ENCODE measurements around the gene FOXO3.
"Not testable (repeated sequence)": the region's sequence is repeated elsewhere in the genome, so short reads cannot be mapped to it uniquely, and the experiment has no call there.

Gene FOXO3

GRCh38 chr6:108665495-108666196 lies 104.9 kb downstream of the FOXO3 start:
- no peak for DNase-seq

- no peak for DNase-seq
These were observed 106.0 kb downstream of the FOXO3 start for GRCh38 chr6:108666656-108667260.

- DNase-seq: no peak
These were observed 107.3 kb downstream of the FOXO3 start for GRCh38 chr6:108667993-108668392.

- DNase-seq: no peak
These were observed 109.0 kb downstream of the FOXO3 start for GRCh38 chr6:108669673-108670072.

- DNase-seq: no peak
These were observed 110.5 kb downstream of the FOXO3 start for GRCh38 chr6:108671175-108671574.

GRCh38 chr6:108671790-108672189 lies 111.1 kb downstream of the FOXO3 start:
- DNase-seq: no peak

- DNase-seq: no peak
These were observed 111.9 kb downstream of the FOXO3 start for GRCh38 chr6:108672641-108673040.

- DNase-seq: no peak
These were observed 112.4 kb downstream of the FOXO3 start for GRCh38 chr6:108673153-108673552.

- DNase-seq: no peak
These were observed 112.9 kb downstream of the FOXO3 start for GRCh38 chr6:108673602-108674001.

- no peak for DNase-seq
These were observed 114.8 kb downstream of the FOXO3 start for GRCh38 chr6:108675226-108676200.

GRCh38 chr6:108676555-108676954 lies 115.8 kb downstream of the FOXO3 start:
- DNase-seq: no peak

GRCh38 chr6:108677357-108677756 lies 116.6 kb downstream of the FOXO3 start:
- no peak for DNase-seq

GRCh38 chr6:108677894-108678293 lies 117.2 kb downstream of the FOXO3 start:
- DNase-seq: no peak

- not testable (repeated sequence) for DNase-seq
These were observed 119.6 kb downstream of the FOXO3 start for GRCh38 chr6:108680314-108680713.

GRCh38 chr6:108681721-108682120 lies 121.0 kb downstream of the FOXO3 start:
- not testable (repeated sequence) for DNase-seq

GRCh38 chr6:108682383-108683119 lies 121.8 kb downstream of the FOXO3 start:
- not testable (repeated sequence) for DNase-seq

GRCh38 chr6:108683976-108684375 lies 123.3 kb downstream of the FOXO3 start:
- not testable (repeated sequence) for DNase-seq

GRCh38 chr6:108684771-108685329 lies 124.1 kb downstream of the FOXO3 start:
- no peak for DNase-seq

GRCh38 chr6:108685970-108686369 lies 125.3 kb downstream of the FOXO3 start:
- no peak for DNase-seq

GRCh38 chr6:108686896-108687295 lies 126.2 kb downstream of the FOXO3 start:
- DNase-seq: no peak

GRCh38 chr6:108687921-108688320 lies 127.2 kb downstream of the FOXO3 start:
- DNase-seq: no peak

All from activated CD8-positive, alpha-beta memory T cell treated with anti-CD3 and anti-CD28 coated beads, Interleukin-2, amount 50 U/mL, for 4 hours (primary cell).